Tibial artery (tissue), 4 donors: ENCODE data around the gene ARMH4.

Experiments used
- DNase-seq, 2 donors: peaks; one replicate each; pipeline ENCODE4 v3.0.0-alpha.2; 2019
- H3K27ac ChIP-seq, 2 donors: fragments of 200-600 bp; sonication (generic) in 1 of 2; 1 replicate in 1 of 2; 2 replicates in 1 of 2; pipeline ENCODE4 v1.5.1; 2018 to 2019; ENCODE audit warnings: mild to moderate bottlenecking in 1 of 2
- H3K27me3 ChIP-seq, 2 donors: fragments of 200-600 bp; sonication (generic) in 1 of 2; one replicate each; pipeline versions ENCODE4 v1.5.1 to v1.6.0; 2016 to 2019
- H3K36me3 ChIP-seq, 3 donors: fragments of 200-600 bp; sonication (generic) in 2 of 3; one replicate each; pipeline ENCODE4 v1.5.1; 2016 to 2019; ENCODE audit warnings: mild to moderate bottlenecking in 2 of 3
- H3K4me1 ChIP-seq, 4 donors: fragments of 200-600 bp; sonication (generic) in 2 of 4; 1 replicate in 3 of 4; 2 replicates in 1 of 4; pipeline ENCODE4 v1.5.1; 2016 to 2019
- H3K4me3 ChIP-seq, 2 donors: fragments of 200-600 bp; sonication (generic) in 1 of 2; 1 replicate in 1 of 2; 2 replicates in 1 of 2; pipeline ENCODE4 v1.5.1; 2018 to 2019; ENCODE audit warnings: mild to moderate bottlenecking in 2 of 2
- H3K9me3 ChIP-seq, 3 donors: fragments of 200-600 bp; sonication (generic) in 1 of 3; one replicate each; pipeline ENCODE4 v1.5.1; 2016 to 2019
- intact Hi-C: fragments of 100-400 bp; cut with DNase I; formaldehyde crosslinking; loops from one replicate; pipeline ENCODE4 v1.15.0; 2023; ENCODE audit warnings: low total_unique reads
- TF ChIP-seq, protein P1 (sequence below), 2 experiments: fragments of 200-600 bp in 1 of 2; fragments of 450-650 bp in 1 of 2; IDR thresholded peaks; one replicate each; pipeline ENCODE4 v1.5.1; 2017 to 2019; ENCODE audit warnings: antibody characterized with exemption in 2 of 2, mild to moderate bottlenecking in 1 of 2, moderate library complexity in 1 of 2

Gene ARMH4, protein sequence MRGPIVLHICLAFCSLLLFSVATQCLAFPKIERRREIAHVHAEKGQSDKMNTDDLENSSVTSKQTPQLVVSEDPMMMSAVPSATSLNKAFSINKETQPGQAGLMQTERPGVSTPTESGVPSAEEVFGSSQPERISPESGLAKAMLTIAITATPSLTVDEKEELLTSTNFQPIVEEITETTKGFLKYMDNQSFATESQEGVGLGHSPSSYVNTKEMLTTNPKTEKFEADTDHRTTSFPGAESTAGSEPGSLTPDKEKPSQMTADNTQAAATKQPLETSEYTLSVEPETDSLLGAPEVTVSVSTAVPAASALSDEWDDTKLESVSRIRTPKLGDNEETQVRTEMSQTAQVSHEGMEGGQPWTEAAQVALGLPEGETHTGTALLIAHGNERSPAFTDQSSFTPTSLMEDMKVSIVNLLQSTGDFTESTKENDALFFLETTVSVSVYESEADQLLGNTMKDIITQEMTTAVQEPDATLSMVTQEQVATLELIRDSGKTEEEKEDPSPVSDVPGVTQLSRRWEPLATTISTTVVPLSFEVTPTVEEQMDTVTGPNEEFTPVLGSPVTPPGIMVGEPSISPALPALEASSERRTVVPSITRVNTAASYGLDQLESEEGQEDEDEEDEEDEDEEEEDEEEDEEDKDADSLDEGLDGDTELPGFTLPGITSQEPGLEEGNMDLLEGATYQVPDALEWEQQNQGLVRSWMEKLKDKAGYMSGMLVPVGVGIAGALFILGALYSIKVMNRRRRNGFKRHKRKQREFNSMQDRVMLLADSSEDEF

DNA sequence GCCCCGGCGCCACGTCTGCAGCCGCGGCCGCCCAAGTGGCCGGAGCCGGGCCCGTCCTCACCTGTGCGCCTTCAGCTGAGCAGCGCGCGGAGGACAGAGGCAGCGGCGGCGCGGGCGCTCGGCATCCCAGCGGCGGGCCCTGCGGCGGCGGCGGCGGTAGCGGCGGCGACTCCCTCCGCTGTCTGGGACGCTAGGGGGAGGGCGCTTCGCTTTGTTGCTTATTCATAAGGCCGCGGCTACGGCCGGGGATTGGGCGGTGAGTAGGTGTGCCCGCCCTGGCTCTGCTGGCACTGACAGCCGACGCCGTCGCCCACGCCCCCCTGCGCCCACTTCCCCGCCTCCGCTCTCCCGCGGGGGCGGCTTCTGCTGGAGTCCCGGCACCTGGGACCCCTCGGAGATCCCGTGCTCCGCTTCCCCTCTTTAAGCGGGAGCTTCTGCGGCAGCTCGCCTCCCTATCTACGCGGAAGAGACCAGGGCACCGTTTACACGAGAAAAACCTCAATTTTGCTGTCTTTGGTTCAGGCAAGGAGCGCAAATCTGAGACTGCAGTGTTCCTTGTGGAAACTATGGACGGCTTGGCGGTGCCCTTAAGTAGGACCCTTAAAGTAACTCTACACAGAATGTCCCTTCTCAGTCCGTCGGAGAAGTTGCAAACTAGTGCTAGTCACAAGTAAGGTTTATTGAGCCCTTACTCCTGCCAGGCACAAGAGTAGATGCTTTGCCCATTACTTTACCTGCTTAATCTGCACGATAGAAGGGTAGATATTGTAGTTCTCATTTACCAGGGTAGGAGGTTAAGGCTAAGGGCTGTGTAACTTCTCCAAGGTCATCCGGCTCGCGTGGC lies at the start of gene ARMH4:
ARMH4 (minus strand) TSS at position 200 of the 844 bp plus-strand sequence. CDS start 12,855 bp downstream, outside the sequence.
- H3K9me3 ChIP-seq, result no peaks in the 10 kb centered on the region
- peak; percentile 89 for DNase-seq
- H3K36me3 ChIP-seq, result no peaks in the 10 kb centered on the region
- TF ChIP-seq, protein P1, sequence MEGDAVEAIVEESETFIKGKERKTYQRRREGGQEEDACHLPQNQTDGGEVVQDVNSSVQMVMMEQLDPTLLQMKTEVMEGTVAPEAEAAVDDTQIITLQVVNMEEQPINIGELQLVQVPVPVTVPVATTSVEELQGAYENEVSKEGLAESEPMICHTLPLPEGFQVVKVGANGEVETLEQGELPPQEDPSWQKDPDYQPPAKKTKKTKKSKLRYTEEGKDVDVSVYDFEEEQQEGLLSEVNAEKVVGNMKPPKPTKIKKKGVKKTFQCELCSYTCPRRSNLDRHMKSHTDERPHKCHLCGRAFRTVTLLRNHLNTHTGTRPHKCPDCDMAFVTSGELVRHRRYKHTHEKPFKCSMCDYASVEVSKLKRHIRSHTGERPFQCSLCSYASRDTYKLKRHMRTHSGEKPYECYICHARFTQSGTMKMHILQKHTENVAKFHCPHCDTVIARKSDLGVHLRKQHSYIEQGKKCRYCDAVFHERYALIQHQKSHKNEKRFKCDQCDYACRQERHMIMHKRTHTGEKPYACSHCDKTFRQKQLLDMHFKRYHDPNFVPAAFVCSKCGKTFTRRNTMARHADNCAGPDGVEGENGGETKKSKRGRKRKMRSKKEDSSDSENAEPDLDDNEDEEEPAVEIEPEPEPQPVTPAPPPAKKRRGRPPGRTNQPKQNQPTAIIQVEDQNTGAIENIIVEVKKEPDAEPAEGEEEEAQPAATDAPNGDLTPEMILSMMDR (IDR thresholded peaks at IDR 0.05), result peak in 1 of 2 experiments; percentile 12
- intact Hi-C loops, result no loop called here
- no peaks in the 10 kb centered on the region for H3K27me3 ChIP-seq
- peak within 1 kb of the TSS; percentile 73 to 75 for H3K27ac ChIP-seq
- peak within 1 kb of the TSS; percentile 90 to 94 for H3K4me3 ChIP-seq
- peaks cover 0 to 16% (median 10%) of the 10 kb centered on the region in 4 donors for H3K4me1 ChIP-seq

DNA sequence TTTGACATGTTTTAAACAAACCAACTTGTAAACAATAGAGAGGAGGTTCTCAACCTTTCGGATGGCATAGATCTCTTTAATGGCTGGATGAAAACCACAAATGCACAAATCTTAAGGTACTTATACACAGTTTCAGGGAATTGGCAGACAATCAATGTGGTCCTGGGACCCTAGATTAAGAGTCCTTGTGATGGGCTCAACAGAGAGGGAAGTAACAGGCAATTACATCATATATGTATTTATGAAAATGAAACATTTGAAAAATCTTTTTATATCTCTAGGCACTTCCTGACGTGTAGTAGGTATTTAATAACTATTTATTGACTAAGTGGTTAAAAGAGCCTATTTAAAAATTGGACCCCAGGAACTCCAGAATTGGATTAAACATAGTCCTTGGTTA lies 48.8 kb upstream of the ARMH4 start:
- TF ChIP-seq, protein P1 (IDR thresholded peaks at IDR 0.05), result no peak
- Histone ChIP-seq H3K27ac (peak overlapping the region; percentile 88 to 93), H3K4me1 (peaks cover 0 to 29% (median 13%) of the 10 kb centered on the region in 4 donors), H3K4me3 (peak overlapping the region; percentile 79 to 86), H3K36me3 (peaks cover 0 to 20% (median 6%) of the 10 kb centered on the region in 3 donors), H3K9me3 (no peaks in the 10 kb centered on the region), H3K27me3 (no peaks in the 10 kb centered on the region)
- intact Hi-C loops, result no loop called here
- no peak for DNase-seq

DNA sequence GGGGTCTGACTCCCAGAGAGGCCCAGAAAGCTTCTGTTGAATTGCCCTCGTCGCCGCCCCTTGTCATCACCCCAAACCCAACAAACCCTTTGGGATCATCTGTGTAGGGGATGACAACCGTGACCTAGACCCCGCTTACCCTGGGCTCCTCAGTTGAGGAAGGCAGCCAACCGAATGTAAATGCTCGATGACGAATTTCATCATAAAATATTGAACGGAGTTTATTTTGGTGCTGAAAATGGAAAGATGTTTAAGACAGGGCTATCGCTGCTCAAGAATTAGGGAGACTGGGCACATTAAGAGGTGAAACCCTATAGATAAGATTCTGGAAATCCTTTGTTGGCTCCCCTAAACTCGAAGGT lies 48.4 kb upstream of the ARMH4 start:
- no peak for DNase-seq
- H3K27me3 ChIP-seq, result no peaks in the 10 kb centered on the region
- peak overlapping the region; percentile 79 to 86 for H3K4me3 ChIP-seq
- peaks cover 0 to 29% (median 13%) of the 10 kb centered on the region in 4 donors for H3K4me1 ChIP-seq
- no peaks in the 10 kb centered on the region for H3K9me3 ChIP-seq
- intact Hi-C loops, result no loop called here
- H3K36me3 ChIP-seq, result peaks cover 0 to 19% (median 6%) of the 10 kb centered on the region in 3 donors
- peak overlapping the region; percentile 88 to 93 for H3K27ac ChIP-seq
- TF ChIP-seq, protein P1 (IDR thresholded peaks at IDR 0.05), result no peak

DNA sequence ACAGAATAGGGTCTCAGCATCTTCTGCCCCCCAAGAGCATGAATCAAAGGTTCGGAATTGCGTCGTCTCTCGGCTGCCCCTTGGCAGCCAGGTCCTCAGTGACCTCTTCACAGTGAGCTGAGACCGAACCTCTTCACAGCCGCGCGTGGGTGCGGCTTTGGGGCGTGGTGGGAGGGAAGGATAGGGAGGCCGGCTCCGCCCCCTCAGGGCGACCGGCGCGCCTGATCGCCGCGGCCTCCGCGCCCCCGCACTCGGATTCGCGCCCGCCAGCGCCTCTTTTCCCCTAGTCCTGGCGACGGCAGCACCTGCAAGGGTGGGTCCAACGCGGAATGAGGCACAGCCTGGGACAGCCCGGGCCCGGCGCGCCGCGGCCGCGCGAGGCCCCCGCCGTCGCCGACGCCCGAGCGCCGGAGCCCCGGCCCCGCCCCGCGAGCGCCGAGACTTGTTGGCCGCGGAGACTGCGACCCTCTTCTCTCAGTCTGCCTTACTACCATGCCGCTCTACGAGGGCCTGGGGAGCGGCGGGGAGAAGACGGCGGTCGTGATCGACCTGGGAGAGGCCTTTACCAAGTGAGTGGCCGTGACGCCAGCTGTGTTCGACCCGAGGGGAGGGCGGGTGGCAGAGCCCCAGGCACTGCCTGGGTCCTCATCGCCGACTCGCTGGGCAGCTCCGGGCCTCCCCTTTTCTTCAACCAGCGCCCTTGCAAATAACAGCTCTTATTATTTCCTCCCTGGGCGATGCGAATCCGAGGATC lies 47.9 kb upstream of the ARMH4 start, which contains the start of gene ACTR10:
ACTR10 (plus strand) TSS at position 424 of the 754 bp plus-strand sequence; CDS start at position 493, 69 bp downstream.
- peaks cover 0 to 29% (median 13%) of the 10 kb centered on the region in 4 donors for H3K4me1 ChIP-seq
- H3K36me3 ChIP-seq, result peaks cover 0 to 13% (median 6%) of the 10 kb centered on the region in 3 donors
- no peaks in the 10 kb centered on the region for H3K9me3 ChIP-seq
- peak within 1 kb of the TSS; percentile 79 to 86 for H3K4me3 ChIP-seq
- TF ChIP-seq, protein P1 (IDR thresholded peaks at IDR 0.05), result no peak
- peak; percentile 81 to 90 for DNase-seq
- intact Hi-C loops, result loop anchor here (10.0 kb wide), 1 partner anchor 935 kb away; the partner anchor contains the start of genes AP5M1 and EXOC5
- H3K27ac ChIP-seq, result peak within 1 kb of the TSS; percentile 88 to 93
- H3K27me3 ChIP-seq, result no peaks in the 10 kb centered on the region
